ENCODE data around the gene EFHD1. TPM values are rescaled to one million over a fixed set of nuclear protein-coding genes. Genes with fewer than 3 reads are reported as not detected.

Gene EFHD1
- polyA plus RNA-seq, 3 donors = not detected

GRCh38 chr2:232592772-232593395, 40.5 kb upstream of the EFHD1 start:
- Histone ChIP-seq H3K4me1 (ENCODE audit: control insufficient read depth in 1 of 2, insufficient read depth in 2 of 2, low read length in 2 of 2) (peaks cover 1% of the 10 kb centered on the region in 2 donors), H3K27ac (ENCODE audit: low read depth in 1 of 2, low read length in 2 of 2) (no peak overlapping the region), H3K9ac (ENCODE audit: insufficient read depth, low read length, poor library complexity, severe bottlenecking) (no peak overlapping the region), H3K4me2 (replicated peaks; ENCODE audit: extremely low read depth, low read length, poor library complexity, severe bottlenecking) (no peak overlapping the region), H3K79me2 (ENCODE audit: insufficient read depth, low read length) (no peaks in the 10 kb centered on the region), H2AFZ (ENCODE audit: insufficient read depth, low read depth, low read length, poor library complexity, severe bottlenecking) (no peak overlapping the region), H4K20me1 (ENCODE audit: insufficient read depth, low read length) (no peaks in the 10 kb centered on the region), H3K36me3 (replicated peaks in 1 of 2; ENCODE audit: control insufficient read depth in 1 of 2, insufficient read depth in 2 of 2, low read length in 2 of 2) (no peaks in the 10 kb centered on the region), H3K9me3 (replicated peaks in 1 of 2; ENCODE audit: control insufficient read depth in 1 of 2, insufficient read depth in 1 of 2, low read length in 2 of 2) (no peaks in the 10 kb centered on the region), H3K4me3 (replicated peaks in 1 of 3; ENCODE audit: low read depth in 2 of 3, low read length in 3 of 3) (no peak overlapping the region), H3K27me3 (ENCODE audit: control insufficient read depth in 2 of 2, insufficient read depth in 2 of 2, low read length in 2 of 2) (no peaks in the 10 kb centered on the region)
- no peak for TF ChIP-seq CTCF (IDR thresholded peaks at IDR 0.05)
- no peak overlapping the region for H3K27ac Mint-ChIP-seq
- 100% methylated on average over 1 of the region's 3 CpGs for WGBS (ENCODE audit: insufficient coverage)
- no peaks in the 10 kb centered on the region for H3K9me3 Mint-ChIP-seq
- DNase-seq = no peak
- no peaks in the 10 kb centered on the region for H3K36me3 Mint-ChIP-seq
- peaks cover 1 to 2% (median 2%) of the 10 kb centered on the region in 3 donors for H3K27me3 Mint-ChIP-seq (ENCODE audit: low read depth in 3 of 3)
- no peak overlapping the region for H3K4me3 Mint-ChIP-seq
- H3K4me1 Mint-ChIP-seq = no peaks in the 10 kb centered on the region
- intact Hi-C loops (cut with micrococcal nuclease) = no loop called here

GRCh38 chr2:232593982-232594381, 39.4 kb upstream of the EFHD1 start:
- H3K4me2 ChIP-seq (replicated peaks; ENCODE audit: extremely low read depth, low read length, poor library complexity, severe bottlenecking) = no peak overlapping the region
- Mint-ChIP-seq H3K4me3 (no peak overlapping the region), H3K27ac (no peak overlapping the region), H3K9me3 (no peaks in the 10 kb centered on the region), H3K27me3 (ENCODE audit: low read depth in 3 of 3) (peaks cover 0 to 2% (median 1%) of the 10 kb centered on the region in 3 donors), H3K36me3 (no peaks in the 10 kb centered on the region), H3K4me1 (no peaks in the 10 kb centered on the region)
- no peak overlapping the region for H2AFZ ChIP-seq (ENCODE audit: insufficient read depth, low read depth, low read length, poor library complexity, severe bottlenecking)
- 92% methylated on average over 5 of the region's 7 CpGs for WGBS (ENCODE audit: insufficient coverage)
- no peaks in the 10 kb centered on the region for H3K79me2 ChIP-seq (ENCODE audit: insufficient read depth, low read length)
- H4K20me1 ChIP-seq (ENCODE audit: insufficient read depth, low read length) = no peaks in the 10 kb centered on the region
- H3K27me3 ChIP-seq (ENCODE audit: control insufficient read depth in 2 of 2, insufficient read depth in 2 of 2, low read length in 2 of 2) = no peaks in the 10 kb centered on the region
- no peaks in the 10 kb centered on the region for H3K9me3 ChIP-seq (replicated peaks in 1 of 2; ENCODE audit: control insufficient read depth in 1 of 2, insufficient read depth in 1 of 2, low read length in 2 of 2)
- no peak overlapping the region for H3K9ac ChIP-seq (ENCODE audit: insufficient read depth, low read length, poor library complexity, severe bottlenecking)
- no peak overlapping the region for H3K4me3 ChIP-seq (replicated peaks in 1 of 3; ENCODE audit: low read depth in 2 of 3, low read length in 3 of 3)
- no peak for TF ChIP-seq CTCF (IDR thresholded peaks at IDR 0.05)
- H3K36me3 ChIP-seq (replicated peaks in 1 of 2; ENCODE audit: control insufficient read depth in 1 of 2, insufficient read depth in 2 of 2, low read length in 2 of 2) = no peaks in the 10 kb centered on the region
- intact Hi-C loops (cut with micrococcal nuclease) = no loop called here
- no peak for DNase-seq
- no peak overlapping the region for H3K27ac ChIP-seq (ENCODE audit: low read depth in 1 of 2, low read length in 2 of 2)
- no peaks in the 10 kb centered on the region for H3K4me1 ChIP-seq (ENCODE audit: control insufficient read depth in 1 of 2, insufficient read depth in 2 of 2, low read length in 2 of 2)
